ENCODE data around the gene SHE.
"Not testable (repeated sequence)": the region's sequence is repeated elsewhere in the genome, so short reads cannot be mapped to it uniquely, and the experiment has no call there.

Gene SHE

DNA sequence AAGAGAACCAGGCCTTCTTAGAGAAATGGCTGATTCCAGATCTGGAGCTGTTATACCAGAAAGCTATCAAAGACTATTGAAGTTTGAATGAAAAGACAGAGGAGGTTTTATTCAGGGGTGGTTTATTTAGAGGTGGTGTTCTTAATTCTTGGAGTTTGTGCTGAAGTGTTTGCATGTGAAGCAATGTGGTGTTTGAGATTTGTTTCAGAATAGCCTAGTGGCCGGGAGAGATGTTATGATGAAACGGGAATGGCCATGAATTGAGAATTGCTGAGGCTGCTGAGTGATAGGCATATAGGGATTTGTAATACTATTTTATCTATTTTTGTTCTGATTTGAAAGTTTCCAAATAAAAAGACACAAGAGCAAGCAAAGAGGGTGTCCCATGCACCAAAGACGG is 10.5 kb upstream of the SHE start:
- no peak for DNase-seq

DNA sequence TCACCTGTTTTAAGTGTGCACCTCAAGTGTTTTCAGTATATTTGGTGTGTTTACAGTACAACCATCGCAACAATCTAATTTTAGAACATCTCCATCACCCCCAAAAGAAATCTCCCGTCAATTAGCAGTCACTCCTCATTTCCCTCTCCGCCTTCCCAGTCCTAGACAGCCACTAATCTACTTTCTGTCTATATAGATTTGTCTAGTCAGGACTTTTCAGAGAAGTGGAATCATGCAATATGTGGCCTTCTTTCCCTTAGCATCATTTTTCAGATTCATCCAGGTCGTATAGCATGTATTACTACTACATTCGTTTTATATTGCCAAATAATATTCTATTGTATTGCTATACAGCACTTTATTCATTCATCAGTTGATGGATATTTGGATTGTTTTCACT is 1.7 kb upstream of the SHE start:
- DNase-seq: no peak

DNA sequence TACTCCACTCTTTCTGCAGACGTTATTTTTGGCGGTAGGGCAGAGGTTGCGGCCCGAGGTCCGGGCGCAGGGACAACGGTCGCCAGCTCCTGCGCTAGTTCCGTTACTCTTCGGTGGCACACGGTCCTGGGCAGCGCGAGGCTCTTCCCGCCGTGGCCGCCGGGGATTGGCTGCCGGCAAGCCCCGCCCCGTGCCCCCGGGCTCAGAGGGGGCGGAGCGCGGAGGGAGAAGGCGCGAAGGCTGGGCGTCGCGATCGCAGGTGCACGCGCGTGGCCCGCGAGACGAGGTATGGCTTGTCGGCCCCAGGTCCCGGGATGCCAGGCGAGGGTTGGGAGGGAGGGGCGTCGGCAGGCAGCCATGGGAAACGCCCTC is 518 bp upstream of the SHE start:
- no peak for DNase-seq

DNA sequence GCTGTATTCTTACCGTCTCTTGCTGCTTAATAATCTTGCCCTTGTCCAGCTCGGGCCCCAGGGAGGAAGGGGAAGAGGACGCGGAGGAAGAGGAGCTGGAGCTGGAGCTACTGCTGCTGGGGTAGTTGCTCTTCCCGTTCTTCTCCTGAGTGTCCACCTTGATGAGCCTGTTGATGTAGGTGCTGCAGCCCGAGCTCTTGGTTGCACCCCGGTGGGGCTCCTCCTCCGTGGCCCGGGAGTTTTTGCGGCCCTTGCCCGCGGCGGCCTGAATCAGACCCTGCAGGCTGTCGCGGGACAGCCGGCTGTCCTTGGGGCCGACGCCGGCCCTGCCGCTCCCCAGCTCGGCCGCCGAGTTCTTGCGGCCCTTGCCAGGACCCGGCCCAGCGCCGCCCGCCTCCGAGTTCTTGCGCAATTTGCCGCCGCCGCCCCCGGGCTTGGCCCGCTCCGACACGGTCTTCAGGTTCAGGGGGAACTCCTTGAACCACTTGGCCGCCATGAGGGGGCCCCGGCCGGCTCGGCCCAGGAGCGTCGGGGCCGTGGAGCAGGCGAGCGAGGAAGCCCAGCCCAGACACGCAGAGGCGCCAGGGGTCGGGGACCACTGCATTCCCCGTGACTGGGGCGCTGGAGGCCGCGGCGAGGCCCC is 668 bp downstream of the SHE start:
- DNase-seq: no peak

DNA sequence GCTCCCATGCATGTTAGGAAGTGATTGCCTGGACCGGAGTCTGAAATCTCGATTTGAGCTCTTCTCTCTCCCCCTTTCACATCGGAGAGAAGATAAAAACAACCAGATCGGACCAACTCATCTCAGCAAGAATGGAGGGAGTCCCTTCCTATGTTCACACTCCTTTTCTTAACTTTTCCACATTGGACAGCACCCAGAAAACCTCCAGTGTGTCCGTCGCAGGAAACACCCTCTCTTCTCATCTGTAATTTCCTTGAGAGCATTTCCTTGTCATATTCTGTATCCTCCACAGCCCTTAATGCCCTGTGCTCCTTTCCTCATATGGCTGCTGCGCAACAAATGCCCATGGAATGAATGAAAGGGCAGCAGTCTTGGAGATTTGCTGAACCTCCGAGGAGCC is 1.7 kb downstream of the SHE start:
- no peak for DNase-seq

DNA sequence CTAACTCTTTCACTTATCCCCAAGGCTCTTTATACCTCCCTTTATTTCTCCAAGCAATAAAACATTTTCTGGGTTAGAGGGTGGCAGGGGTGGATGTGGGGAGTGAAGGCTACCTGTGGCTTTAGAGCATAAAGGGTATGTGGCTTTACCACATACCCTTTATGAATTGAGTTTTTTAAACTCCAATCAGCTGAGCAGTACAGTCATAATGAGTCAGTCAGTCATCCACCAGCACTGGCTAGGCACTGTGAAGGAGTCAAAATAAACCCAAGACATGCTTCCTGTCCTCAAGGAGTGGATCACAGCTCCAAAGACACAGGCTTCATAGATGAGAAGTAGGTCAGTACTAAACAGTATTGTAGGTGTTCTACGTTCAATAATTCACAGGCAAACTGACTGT is 2.8 kb downstream of the SHE start:
- no peak for DNase-seq

DNA sequence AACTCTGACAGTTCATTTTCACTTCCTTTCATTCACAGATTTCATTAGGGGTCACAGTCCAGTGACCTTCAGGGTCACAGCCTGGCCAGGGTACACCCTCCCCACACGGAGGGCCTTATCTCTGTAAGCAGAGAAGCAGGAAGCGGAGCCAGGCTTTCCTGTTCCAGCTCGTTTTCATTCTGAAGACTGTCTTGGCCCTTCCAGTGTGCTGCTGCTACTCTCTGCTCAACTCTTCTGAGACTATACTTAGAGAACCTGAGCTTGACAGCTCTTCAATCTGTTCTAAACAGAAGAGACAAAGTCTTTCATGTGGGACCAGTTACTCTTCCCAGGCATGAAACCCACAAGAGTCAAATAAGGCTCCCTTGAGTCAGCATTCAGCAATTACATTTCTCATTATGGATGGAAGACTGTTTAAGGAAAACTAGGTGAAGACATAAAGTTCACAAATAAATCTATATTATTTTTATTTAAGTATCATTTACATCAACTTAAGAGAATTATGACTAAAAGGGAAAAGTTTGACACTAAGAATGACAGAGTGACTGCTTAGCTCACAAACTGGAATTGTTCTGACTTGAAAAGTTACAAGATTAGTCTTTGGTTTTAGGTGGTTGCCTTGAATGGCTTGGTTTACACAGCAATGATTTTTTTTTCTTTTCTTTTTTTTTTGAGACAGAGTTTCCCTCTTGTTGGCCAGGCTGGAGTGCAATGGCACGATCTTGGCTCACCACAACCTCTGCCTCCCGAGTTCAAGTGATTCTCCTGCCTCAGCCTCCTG is 5.0 kb downstream of the SHE start:
- DNase-seq: no peak

DNA sequence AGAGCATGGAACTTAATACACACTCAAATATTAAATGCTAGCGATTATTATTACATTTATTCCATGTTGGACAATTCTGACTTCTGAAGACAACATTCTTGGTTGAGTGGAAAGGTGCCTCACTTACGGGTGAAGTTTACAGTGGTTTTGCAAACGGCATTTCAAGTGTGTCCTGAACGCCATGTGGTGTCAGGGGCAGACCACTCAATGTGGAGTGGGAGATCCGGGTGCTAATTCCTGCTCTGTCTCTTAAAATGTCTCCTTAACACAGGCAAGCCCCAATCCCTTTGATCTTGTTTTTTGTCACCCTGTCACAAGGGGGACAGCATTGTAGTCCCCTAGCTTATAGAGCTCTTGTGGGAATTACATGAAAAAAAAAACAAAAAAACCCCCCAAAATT is 5.8 kb downstream of the SHE start:
- no peak for DNase-seq

DNA sequence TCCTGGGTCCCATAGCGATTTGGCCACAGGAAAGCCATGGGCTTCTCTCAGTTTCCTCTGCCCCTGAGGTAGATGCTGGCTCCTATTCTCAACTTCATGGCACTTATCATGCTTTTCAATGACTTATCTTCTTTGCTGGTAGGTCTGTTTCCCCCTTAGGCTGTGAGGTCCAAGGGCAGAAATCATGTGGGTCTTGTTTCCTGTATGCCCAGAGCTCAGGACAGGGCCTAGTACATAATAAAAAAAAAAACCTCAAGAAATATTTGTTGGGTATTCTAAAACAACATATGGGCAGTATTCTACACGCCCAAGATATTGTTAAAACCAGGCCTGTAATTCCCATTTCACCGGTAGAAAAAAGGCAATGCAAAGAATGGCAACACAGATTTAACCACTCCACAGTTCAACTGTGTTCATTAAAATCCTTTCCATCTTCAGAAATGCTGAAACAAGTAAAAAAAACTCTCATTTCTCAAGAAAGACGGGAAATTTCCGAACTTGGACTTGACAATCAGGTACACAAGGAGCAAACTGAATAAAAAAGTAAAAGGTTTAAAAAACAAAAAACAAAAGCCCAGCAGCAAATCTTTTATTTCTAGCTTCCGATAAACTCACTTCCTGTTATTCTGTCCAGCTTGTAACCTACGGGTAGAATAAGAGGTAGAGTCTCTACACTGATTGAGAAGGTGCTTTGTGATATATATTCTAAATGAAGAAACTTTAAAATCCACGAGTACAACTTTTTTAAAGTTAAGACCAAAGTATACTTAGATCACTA is 6.5 kb downstream of the SHE start:
- DNase-seq: no peak

DNA sequence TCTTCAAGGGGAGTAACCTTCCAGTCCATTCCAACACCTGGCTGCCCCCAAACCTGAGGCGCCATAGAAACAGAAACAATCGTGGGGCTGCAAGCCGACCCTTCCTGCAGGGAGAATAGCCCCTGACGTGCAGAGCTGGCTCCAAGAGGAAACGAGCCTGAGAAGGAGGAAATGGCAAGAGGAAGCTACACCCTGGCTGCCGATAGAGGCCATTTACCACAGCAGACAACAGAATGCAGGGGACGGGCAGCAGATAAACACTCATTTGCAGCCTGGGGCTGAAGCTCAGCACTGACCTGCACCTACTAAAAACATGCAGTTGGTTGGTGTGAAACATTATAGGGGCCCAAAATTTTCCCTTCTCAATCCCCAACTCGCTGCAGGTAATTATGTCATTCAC is 8.9 kb downstream of the SHE start:
- DNase-seq: no peak

DNA sequence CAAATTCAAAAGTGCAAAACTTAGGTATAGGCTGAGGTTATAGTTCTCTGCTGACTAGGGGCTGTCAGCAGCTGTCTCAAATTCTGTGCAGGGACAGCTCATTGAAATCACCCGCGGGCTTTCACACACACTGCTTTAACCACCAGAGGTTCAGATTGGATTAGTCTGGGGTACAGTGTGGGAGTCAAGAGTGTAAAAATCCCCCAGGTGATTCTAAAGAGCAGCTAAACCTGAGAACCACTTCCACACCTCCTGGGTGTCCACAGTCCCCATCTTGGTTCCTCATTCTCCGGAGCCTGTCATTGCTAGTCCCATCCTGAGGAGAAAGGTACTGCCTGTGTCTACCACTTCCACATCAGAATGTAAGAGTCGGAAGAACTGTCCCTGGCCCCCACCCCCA is 10.1 kb downstream of the SHE start:
- no peak for DNase-seq

DNA sequence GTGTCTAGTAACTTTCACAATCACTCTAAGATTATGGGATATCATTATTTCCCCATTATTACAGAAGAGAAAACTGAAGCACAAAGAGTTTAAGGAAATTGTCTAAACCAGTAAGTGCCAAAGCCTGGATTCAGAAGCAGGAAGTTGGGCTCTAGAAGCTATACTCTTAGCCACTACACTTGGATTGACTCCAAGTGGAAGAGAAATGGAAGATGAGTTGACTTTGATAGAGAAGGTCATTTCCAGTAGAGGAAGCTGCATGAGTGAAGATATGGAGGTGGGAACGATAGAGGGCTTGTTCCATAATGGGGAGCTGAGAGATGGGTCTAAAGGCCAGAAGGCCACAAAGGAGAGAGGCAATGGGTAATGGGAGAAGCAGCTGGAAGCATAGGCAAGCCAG is 11.9 kb downstream of the SHE start:
- DNase-seq: no peak

DNA sequence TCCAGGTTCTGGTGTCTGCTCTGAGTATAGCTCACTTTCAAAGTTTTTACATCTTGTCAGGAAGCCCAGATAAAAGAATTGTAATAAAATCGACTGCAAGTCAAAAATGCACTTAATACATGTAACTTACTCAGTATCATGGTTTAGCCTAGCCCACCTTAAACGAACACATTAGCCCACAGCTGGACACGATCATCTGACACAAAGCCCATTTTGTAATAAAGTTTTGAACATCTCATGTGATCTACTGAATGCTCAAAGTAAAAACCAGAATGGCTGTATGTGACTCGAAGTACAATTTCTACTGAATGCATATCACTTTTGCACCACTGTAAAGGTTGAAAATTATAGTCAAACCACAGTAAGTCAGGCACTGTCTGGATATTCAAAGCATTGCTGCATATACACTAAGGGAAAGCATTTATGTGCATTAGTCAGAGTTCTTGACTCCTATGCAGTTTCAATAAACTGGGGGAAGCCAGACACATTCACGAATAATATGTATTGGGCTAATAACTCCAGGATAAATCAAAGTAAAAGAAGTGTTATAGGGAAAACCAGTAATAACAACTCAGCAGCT is 12.4 kb downstream of the SHE start:
- DNase-seq: no peak

DNA sequence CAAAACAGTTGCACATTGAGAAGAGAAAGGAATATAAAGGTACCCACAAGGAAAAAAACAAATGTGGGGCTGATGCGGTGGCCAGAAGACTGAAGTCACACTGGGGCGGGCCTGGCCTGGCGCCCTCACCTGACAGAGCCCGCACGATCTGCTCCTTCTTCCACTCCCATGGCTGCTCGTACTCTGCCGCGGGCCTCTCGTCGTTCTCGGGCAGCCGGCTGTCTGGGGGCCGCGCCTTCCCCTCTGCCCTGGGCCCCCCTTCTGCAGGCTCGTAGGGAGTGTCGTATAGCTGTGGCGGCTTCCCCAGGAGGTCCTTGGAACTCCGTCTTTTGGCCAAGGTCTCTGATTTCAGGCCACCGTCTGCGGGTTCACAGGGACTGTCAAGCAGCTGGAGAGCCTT is 13.3 kb downstream of the SHE start:
- DNase-seq: no peak

DNA sequence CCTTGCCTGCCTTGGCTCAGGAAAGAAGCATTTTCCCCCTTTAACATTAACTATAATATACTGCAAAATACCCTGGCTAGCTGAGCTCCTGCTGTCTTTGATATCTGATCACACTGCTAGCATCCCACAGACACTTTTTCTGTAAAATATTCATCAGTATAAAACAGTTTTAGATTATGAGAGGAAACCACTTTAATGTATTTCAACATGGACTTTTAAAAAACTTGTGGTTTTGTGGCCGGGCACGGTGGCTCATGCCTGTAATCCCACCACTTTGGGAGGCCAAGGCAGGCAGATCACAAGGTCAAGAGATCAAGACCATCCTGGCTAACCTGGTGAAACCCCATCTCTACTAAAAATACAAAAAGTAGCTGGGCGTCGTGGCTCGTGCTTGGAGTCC is 15.5 kb downstream of the SHE start:
- DNase-seq: not testable (repeated sequence)

DNA sequence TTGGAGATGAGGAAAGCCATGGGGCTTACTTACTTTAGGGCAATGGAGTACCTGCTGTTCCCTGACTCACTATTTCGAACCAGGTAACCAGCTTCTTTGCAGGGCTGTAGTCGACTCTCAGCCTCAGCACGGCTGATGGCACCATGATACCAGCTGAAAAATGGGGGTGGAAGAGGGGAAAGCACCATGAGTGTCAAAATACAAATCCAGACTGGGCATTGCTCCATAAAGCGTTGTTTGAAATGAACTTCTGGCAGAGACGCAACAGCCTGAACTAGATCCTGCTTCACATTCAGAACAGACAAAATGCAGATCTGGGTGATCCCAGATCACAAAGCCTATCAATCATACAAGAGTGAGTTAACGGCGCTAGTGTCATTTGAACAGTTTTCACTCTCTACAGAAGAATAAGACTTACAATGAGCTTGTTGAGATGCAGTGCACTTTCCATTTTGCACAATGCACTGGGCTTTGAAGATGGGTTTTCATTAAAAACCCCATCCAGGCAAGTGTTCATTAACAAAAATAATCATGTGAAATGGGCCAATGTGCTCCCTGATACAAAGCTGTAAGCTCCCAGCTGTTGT is 16.2 kb downstream of the SHE start:
- no peak for DNase-seq

DNA sequence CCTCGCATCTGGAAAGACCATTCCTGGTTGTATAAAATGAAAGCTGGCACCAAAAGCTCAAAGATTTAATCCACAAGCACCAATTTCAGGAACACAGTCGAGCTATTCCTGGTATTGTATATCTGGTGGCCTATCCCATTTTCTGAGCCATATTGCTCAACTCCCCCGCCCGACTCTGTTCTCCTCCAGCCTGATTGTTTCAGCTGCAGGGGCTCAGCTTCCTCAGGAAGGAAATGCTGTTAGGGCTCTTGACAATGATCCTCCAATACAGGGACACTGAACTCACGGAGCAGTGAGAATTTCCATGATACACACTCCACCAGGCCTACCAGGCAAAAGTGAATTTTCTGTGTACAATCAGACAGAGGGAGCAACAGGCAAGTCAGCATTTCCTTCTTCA is 17.1 kb downstream of the SHE start:
- no peak for DNase-seq

DNA sequence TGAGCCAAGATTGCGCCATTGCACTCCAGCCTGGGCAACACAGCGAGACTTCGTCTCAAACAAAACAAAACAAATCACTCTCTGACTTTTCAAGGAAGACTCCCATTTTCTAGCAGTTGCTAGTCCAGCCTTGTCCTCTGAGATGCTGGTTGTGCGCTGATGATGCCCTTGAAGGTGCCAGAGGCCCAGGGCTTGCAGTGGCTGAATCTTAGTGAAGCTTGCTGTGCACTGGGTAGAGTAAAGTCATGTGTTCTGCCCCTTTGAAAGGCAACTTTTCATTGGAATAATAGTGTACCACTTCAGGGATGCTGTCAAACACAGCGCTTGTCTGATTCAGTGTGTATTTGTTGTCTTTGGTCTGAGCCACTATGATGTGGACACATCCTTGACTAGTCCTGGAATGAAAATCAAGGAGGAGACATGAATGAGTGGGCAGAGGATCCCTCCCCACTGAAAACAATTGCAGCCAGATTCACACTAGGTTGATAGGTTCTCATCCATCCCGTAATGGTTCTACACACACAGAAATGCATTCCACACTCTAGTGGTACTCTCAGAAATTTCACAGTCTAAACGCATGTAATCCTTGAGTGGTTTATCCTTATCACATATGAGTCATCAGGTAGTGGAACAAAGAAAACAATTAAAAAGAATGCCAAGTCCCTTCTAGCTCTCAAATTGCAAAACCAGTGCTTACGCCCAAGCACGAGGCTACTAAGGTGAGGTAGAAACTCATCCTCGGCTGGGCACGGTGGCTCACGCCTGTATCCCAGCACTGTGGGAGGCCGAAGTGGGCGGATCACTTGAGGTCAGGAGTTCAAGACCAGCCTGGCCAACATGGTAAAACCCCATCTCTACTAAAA is 18.0 kb downstream of the SHE start:
- no peak for DNase-seq

DNA sequence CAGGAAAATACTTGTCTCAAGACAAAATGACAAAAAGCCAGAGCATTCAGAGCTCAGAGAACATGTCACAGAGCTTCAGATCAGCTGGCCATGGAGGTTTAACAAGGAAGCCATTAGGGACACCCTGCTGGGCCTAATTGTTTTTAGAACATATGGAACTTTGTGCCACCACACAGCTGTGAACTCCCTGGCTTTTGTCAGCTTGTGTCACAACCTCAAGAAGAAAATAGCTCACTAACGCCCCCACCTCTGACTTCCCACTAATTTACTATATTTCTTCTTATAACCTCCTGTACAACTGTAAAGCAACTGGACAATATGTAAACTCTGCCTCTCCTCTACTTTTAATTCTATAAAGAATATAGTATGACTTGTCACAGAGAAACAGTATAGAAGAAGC is 21.2 kb downstream of the SHE start:
- no peak for DNase-seq

DNA sequence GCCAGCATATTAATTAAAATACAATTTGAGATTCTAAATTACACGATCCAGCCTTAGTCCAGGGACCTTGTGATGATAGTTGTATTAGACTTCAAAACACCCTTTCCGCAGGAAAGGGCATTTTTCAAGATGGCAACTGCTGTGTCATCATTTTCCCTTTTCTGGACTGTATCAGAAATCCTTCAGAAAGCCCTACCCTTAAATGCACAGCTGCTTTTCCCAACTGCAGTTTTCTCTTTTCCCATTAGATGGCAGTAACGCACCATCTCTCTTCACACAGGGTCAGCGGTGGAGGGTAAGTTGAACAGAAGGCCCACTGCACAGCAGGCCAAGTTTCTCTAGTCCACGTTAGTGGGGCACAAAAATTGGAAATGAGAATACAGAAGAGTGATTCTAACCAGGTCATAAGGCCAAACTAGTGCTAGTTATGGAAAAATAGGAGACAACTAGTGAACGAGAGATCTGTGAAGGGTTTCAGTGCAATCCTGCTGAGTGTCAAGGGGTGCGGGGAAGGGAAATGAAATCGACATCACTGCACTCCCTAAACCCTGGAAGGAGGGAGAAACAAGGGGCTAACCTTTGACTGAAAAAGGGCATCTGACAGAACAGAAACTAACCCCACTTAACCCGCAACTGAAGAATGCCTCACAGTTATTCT is 22.3 kb downstream of the SHE start:
- peak; percentile 38 for DNase-seq

DNA sequence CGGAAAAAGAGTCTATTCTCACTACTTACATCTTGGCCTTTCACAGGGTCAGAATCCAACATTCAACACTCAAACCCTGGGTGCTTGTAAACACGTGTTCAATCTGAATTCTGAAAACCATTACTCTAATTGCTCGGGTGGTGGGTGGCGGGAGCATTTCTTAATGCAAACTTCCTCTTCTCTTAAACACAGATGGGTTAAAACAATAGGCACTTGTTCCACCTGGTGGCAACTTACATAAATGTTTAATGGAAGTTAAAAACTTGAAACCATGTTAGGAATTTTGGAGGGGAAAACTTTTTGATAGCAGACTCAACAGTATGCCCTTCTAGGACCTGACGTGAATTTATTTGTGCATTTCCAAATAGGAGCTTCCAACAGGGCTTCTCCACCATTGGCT is 23.6 kb downstream of the SHE start:
- DNase-seq: no peak

DNA sequence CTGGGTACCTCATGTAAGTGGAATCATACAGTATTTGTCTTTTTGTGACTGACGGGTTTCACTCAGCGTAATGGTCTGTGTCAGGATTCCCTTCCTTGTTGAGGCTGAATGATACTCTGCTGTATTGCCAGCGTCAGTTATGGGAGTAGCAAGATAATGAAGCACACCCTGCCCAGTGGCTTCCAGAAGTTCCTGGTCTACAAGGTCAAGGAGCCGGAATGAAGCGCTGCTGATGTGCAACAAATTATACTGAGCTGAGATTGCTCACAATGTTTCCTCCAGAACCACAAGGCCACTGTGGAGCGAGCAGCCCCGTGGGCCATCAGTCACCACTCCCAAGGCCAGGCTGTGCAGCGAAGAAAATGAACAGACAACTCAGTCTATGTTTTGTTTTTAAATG is 24.2 kb downstream of the SHE start:
- no peak for DNase-seq
